ENCODE measurements around the gene CMBL.
A peak's percentile ranks its signal among the peaks of the same experiment; 100 is the strongest.

Gene CMBL

GRCh38 chr5:10233011-10233410, 74.7 kb downstream of the CMBL start:
- intact Hi-C loops (cut with DNase I) = no loop called here
- DNase-seq = peak in 1 of 10 donors; percentile 62

GRCh38 chr5:10232386-10232785, 75.3 kb downstream of the CMBL start:
- intact Hi-C loops (cut with DNase I) = no loop called here

GRCh38 chr5:10229306-10230048, 78.2 kb downstream of the CMBL start:
- DNase-seq = peak in 1 of 10 donors; percentile 79
- intact Hi-C loops (cut with DNase I) = no loop called here

More at GRCh38 chr5:10232386-10232785, 75.3 kb downstream of the CMBL start:
- DNase-seq = peak in 1 of 10 donors; percentile 67

GRCh38 chr5:10228288-10228687, 79.4 kb downstream of the CMBL start:
- intact Hi-C loops (cut with DNase I) = no loop called here
- no peak for DNase-seq
